Measurements from ENCODE around the gene ATG14.

Gene ATG14

GRCh38 chr14:55433880-55434804 is 22.5 kb upstream of the ATG14 start:
- no peak for DNase-seq (ENCODE audit: low read depth)
- TF ChIP-seq CTCF (IDR thresholded peaks at IDR 0.05; ENCODE audit: insufficient read depth, low read depth, low read length, missing control alignments), result no peak
- H3K4me3 ChIP-seq (ENCODE audit: low read length), result no peak overlapping the region

DNA sequence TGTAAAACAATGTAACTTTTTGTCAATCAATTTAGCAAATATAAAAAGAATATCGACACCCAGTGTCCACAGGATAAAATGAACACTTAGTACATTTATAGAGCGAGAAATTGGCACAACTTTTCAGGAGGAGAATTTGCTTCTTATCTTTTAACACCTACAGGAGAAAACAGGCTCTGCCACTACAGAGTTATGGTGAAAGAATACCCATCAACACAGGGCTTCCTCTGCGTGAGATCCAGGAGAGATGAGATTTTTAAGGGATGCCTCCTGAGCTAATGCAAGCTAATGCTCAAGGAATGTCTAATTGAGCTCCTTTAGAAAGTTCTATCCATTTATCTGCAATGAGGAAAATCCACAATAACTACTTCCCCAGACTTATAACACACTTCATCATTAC is 21.0 kb upstream of the ATG14 start:
- DNase-seq (ENCODE audit: low read depth), result no peak
- H3K4me3 ChIP-seq (ENCODE audit: low read length), result no peak overlapping the region
- TF ChIP-seq CTCF (IDR thresholded peaks at IDR 0.05; ENCODE audit: insufficient read depth, low read depth, low read length, missing control alignments), result no peak

- H3K4me3 ChIP-seq (ENCODE audit: low read length), result no peak overlapping the region
- peak; percentile 95 for DNase-seq (ENCODE audit: low read depth)
- TF ChIP-seq CTCF (IDR thresholded peaks at IDR 0.05; ENCODE audit: insufficient read depth, low read depth, low read length, missing control alignments), result peak; percentile 60
Observed at GRCh38 chr14:55430024-55430690, 18.5 kb upstream of the ATG14 start.

DNA sequence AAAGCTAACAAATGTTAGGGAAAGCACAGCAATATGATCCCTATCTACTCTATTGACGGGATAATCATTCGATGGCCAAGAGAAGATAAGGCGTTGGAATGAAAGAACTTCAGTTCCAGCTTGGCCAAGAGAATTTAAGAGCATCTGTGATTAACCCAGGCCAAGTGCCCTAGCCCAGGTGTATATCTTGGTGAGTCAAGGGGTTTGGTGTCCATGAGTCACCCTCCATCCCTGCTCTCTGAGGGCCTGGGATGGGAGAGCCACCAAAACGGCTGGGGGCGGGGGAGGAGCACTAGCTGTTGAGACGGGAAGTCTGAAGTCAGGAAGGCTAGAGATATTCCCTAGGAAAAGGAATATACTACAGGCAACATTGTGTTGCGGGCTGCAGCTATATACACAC is 15.8 kb upstream of the ATG14 start:
- H3K4me3 ChIP-seq (ENCODE audit: low read length), result no peak overlapping the region
- TF ChIP-seq CTCF (IDR thresholded peaks at IDR 0.05; ENCODE audit: insufficient read depth, low read depth, low read length, missing control alignments), result no peak

DNA sequence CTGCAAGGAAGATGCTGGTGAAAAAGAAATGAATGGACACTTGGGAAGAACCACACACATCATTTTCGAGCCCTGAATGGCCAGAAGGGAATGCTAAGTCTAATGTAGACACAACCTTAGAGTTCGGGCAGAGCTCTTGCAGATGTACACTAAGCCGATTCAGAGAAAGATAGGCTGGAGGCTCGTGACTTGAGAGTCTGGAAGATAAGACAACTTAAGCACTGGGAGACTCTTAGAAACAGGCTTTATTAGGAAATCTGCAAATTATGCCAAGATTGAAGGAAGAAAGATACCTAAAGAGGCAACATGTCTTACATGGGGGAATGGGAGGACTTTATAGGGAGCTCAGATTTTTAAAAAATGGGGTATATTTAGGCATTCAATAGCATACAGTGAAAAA is 15.3 kb upstream of the ATG14 start:
- DNase-seq (ENCODE audit: low read depth), result no peak
- H3K4me3 ChIP-seq (ENCODE audit: low read length), result no peak overlapping the region
- TF ChIP-seq CTCF (IDR thresholded peaks at IDR 0.05; ENCODE audit: insufficient read depth, low read depth, low read length, missing control alignments), result no peak

More for the DNA sequence above, 15.8 kb upstream of the ATG14 start:
- peak; percentile 90 for DNase-seq (ENCODE audit: low read depth)

DNA sequence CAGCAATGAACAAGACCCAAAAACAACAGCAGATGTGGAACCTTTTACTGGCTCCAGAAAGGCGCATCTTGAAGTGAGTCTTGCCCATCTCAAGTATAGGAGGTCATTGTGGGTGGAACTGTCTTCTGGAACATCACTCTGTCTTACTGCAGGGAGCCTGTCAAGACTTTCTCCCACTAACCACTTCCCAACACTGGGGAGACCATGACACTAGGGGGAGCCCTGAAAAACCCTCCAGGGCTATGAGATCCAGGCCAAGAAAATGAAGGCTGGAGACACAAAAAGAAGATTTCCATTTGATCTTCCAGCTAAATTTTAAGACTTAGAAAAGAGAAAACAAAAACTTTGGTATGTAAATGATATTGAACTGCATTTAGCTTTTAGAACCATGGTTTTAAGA is 13.5 kb upstream of the ATG14 start:
- DNase-seq (ENCODE audit: low read depth), result no peak
- H3K4me3 ChIP-seq (ENCODE audit: low read length), result no peak overlapping the region

More for the DNA sequence above, 13.5 kb upstream of the ATG14 start:
- TF ChIP-seq CTCF (IDR thresholded peaks at IDR 0.05; ENCODE audit: insufficient read depth, low read depth, low read length, missing control alignments), result no peak
